Skeletal muscle cell (primary cell): ENCODE results near the gene TMCO6.
"Not testable (repeated sequence)": the region's sequence is repeated elsewhere in the genome, so short reads cannot be mapped to it uniquely, and the experiment has no call there.

ENCODE experiments used
- DNase-seq: peaks from one replicate; pipeline ENCODE4 v3.0.0-alpha.2; 2010; ENCODE audit warnings: low read depth
- H3K4me3 ChIP-seq: 2 replicates; pipeline ENCODE4 v1.5.1; 2011; ENCODE audit warnings: low read depth, mild to moderate bottlenecking, control low read depth, low read length, moderate library complexity

TMCO6 gene

GRCh38 chr5:140664359-140665119, 25.3 kb downstream of the TMCO6 start, which contains the start of gene WDR55:
TSS of gene WDR55 (plus strand) at chr5:140664904. CDS start at chr5:140664913, 9 bp downstream.
- H3K4me3 ChIP-seq, result peak within 1 kb of the TSS; percentile 97
- peak; percentile 69 for DNase-seq

GRCh38 chr5:140671035-140671434, 31.8 kb downstream of the TMCO6 start:
- DNase-seq, result not testable (repeated sequence)

GRCh38 chr5:140671472-140672125, 32.3 kb downstream of the TMCO6 start:
- DNase-seq, result no peak
- no peak overlapping the region for H3K4me3 ChIP-seq

More at GRCh38 chr5:140671035-140671434, 31.8 kb downstream of the TMCO6 start:
- H3K4me3 ChIP-seq, result not testable (repeated sequence)

GRCh38 chr5:140672455-140673186, 33.4 kb downstream of the TMCO6 start:
- no peak overlapping the region for H3K4me3 ChIP-seq
- no peak for DNase-seq

GRCh38 chr5:140673187-140673976, 34.1 kb downstream of the TMCO6 start, which contains the start of gene DND1:
TSS of gene DND1 (minus strand) at chr5:140673576. CDS start at chr5:140673542, 34 bp downstream.
- DNase-seq, result no peak
- H3K4me3 ChIP-seq, result no peak within 1 kb of the TSS

- no peak overlapping the region for H3K4me3 ChIP-seq
- DNase-seq, result no peak
Measured at GRCh38 chr5:140674211-140674610, 35.0 kb downstream of the TMCO6 start.

- DNase-seq, result no peak
- H3K4me3 ChIP-seq, result no peak overlapping the region
Measured at GRCh38 chr5:140674629-140675028, 35.4 kb downstream of the TMCO6 start.

- no peak overlapping the region for H3K4me3 ChIP-seq
- DNase-seq, result no peak
Measured at GRCh38 chr5:140677947-140678346, 38.7 kb downstream of the TMCO6 start.

GRCh38 chr5:140678993-140679392, 39.7 kb downstream of the TMCO6 start:
- no peak for DNase-seq
- H3K4me3 ChIP-seq, result no peak overlapping the region

GRCh38 chr5:140690376-140690932, 51.2 kb downstream of the TMCO6 start:
- no peak for DNase-seq
- peak overlapping the region; percentile 94 for H3K4me3 ChIP-seq

GRCh38 chr5:140690941-140691924, 52.0 kb downstream of the TMCO6 start, which contains the start of the genes HARS1 and HARS2:
TSS of gene HARS1 (minus strand) at chr5:140691370. CDS start at chr5:140691304, 66 bp downstream.
TSS of gene HARS2 (plus strand) at chr5:140691455. CDS start at chr5:140691649, 194 bp downstream.
- peak; percentile 83 for DNase-seq
- H3K4me3 ChIP-seq, result peak within 1 kb of the TSS; percentile 94

GRCh38 chr5:140694276-140694675, 55.0 kb downstream of the TMCO6 start:
- DNase-seq, result no peak
- H3K4me3 ChIP-seq, result no peak overlapping the region
